ENCODE data around the gene COA3. TPM values are rescaled to one million over a fixed set of nuclear protein-coding genes. Genes with fewer than 3 reads are reported as not detected.

The COA3 gene
- total RNA-seq, 2 donors from 2014 or later, result 69.2 to 72.4 TPM

DNA sequence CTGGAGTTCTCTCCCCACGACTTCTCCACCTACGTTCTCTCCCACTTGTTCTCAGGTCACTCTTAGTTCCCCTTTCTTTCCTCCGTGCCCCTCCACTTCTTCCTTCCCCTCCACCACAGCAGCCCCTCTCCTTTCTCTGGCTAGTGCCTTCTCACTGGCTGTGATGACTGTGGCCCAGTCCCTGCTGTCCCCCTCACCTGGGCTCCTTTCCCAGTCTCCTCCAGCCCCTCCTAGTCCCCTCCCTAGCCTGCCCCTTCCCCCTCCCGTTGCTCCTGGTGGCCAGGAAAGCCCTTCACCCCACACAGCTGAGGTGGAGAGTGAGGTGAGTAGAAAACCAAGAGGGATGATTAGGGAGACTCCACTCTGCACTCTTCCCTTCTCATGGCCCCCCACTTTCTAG, 3.4 kb downstream of the COA3 start:
- DNase-seq, result no peak
- no peaks in the 10 kb centered on the region for H3K27me3 ChIP-seq
- H3K4me1 ChIP-seq, result peaks cover 39% of the 10 kb centered on the region
- no peak for TF ChIP-seq POLR2A (IDR thresholded peaks at IDR 0.05)
- TF ChIP-seq, protein P1, sequence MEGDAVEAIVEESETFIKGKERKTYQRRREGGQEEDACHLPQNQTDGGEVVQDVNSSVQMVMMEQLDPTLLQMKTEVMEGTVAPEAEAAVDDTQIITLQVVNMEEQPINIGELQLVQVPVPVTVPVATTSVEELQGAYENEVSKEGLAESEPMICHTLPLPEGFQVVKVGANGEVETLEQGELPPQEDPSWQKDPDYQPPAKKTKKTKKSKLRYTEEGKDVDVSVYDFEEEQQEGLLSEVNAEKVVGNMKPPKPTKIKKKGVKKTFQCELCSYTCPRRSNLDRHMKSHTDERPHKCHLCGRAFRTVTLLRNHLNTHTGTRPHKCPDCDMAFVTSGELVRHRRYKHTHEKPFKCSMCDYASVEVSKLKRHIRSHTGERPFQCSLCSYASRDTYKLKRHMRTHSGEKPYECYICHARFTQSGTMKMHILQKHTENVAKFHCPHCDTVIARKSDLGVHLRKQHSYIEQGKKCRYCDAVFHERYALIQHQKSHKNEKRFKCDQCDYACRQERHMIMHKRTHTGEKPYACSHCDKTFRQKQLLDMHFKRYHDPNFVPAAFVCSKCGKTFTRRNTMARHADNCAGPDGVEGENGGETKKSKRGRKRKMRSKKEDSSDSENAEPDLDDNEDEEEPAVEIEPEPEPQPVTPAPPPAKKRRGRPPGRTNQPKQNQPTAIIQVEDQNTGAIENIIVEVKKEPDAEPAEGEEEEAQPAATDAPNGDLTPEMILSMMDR (IDR thresholded peaks at IDR 0.05), result no peak
- no peak overlapping the region for H3K27ac ChIP-seq
- WGBS, 2 donors, result 59 to 77% methylated on average over 4 of the region's 4 CpGs
- no peak overlapping the region for H3K4me3 ChIP-seq
- H3K9me3 ChIP-seq, result no peaks in the 10 kb centered on the region
- H3K36me3 ChIP-seq (replicated peaks in 1 of 2; ENCODE audit: insufficient read depth in 1 of 2, low read depth in 2 of 2), result no peaks in the 10 kb centered on the region
- ATAC-seq, result no peak
- intact Hi-C loops (cut with DNase I), result no loop called here

DNA sequence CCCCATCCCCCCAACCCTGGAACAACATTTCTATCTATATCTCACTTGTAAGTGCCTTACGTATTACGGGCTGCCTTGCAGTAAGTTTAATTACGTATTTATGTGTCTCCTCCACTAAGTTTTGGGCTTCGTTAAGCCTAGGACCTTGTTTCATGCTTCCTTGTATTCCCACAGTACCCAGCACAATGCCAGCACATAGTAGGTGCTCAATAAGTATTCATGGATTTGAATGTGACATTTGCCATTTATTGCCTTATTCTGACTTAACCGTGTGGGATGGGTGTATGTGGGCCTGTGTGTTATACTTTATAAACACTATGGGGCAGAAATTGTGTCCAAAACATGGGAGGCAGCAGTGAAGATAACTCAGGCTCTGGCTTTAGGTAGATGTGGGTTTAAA, 6.0 kb downstream of the COA3 start:
- intact Hi-C loops (cut with DNase I), result no loop called here
- Histone ChIP-seq H3K36me3 (replicated peaks in 1 of 2; ENCODE audit: insufficient read depth in 1 of 2, low read depth in 2 of 2) (no peaks in the 10 kb centered on the region), H3K27me3 (no peaks in the 10 kb centered on the region), H3K9me3 (no peaks in the 10 kb centered on the region), H3K27ac (no peak overlapping the region), H3K4me1 (peaks cover 27% of the 10 kb centered on the region), H3K4me3 (no peak overlapping the region)
- ATAC-seq (no peak), DNase-seq (no peak)
- WGBS, 2 donors, result 37 to 42% methylated on average over 5 of the region's 5 CpGs
- no peak for TF ChIP-seq POLR2A (IDR thresholded peaks at IDR 0.05)
- TF ChIP-seq, protein P1 (IDR thresholded peaks at IDR 0.05), result no peak

DNA sequence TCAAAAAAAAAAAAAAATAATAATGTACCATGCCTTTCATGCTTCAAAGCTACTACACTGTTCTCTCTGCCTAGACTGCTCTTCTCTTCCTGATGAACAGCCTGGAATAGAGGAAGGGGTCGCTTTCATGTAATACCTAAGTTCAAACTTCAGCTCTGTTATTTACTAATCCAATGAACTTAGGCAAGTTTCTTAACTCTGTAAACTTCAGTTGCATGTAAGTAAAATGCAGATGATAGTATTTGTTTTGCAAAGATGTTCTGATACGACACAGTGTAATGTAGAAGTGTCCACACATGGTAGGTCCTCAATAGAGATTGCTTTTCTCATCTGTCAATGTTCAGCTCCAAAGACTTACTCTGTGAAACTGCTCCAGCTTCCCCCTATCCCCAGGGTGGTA, 6.6 kb downstream of the COA3 start:
- Histone ChIP-seq H3K27ac (no peak overlapping the region), H3K4me3 (no peak overlapping the region), H3K4me1 (peaks cover 21% of the 10 kb centered on the region), H3K36me3 (replicated peaks in 1 of 2; ENCODE audit: insufficient read depth in 1 of 2, low read depth in 2 of 2) (no peaks in the 10 kb centered on the region), H3K9me3 (no peaks in the 10 kb centered on the region), H3K27me3 (no peaks in the 10 kb centered on the region)
- intact Hi-C loops (cut with DNase I), result no loop called here
- DNase-seq (no peak), ATAC-seq (no peak)
- TF ChIP-seq, protein P1 (IDR thresholded peaks at IDR 0.05), result no peak
- TF ChIP-seq POLR2A (IDR thresholded peaks at IDR 0.05), result no peak
- 54 to 67% methylated on average over 2 of the region's 2 CpGs for WGBS, 2 donors

DNA sequence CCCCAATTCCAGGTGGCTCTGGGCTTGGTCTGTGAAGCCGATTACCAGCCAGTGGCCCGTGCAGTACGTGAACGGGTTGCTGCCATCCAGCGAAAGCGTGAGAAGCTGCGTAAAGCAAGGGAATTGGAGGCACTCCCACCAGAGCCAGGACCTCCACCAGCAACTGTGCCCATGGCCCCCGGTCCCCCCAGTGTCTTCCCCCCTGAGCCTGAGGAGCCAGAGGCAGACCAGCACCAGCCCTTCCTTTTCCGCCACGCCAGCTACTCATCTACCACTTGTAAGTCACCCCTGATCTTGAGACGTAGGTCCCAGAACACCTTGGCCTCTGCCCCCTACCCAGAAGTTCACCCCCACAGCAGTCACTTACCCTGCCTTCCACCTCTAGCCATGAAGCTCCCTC, 11.2 kb downstream of the COA3 start:
- Histone ChIP-seq H3K9me3 (no peaks in the 10 kb centered on the region), H3K27me3 (peaks cover 0 to 17% of the 10 kb centered on the region in 2 donors), H3K36me3 (replicated peaks in 1 of 2; ENCODE audit: insufficient read depth in 1 of 2, low read depth in 2 of 2) (no peaks in the 10 kb centered on the region), H3K4me3 (no peak overlapping the region), H3K27ac (no peak overlapping the region), H3K4me1 (peaks cover 14% of the 10 kb centered on the region)
- DNase-seq (no peak), ATAC-seq (no peak)
- TF ChIP-seq POLR2A (IDR thresholded peaks at IDR 0.05), result no peak
- TF ChIP-seq, protein P1 (IDR thresholded peaks at IDR 0.05), result no peak
- WGBS, 2 donors, result 75 to 89% methylated on average over 3 to 11 of the region's 11 CpGs
- intact Hi-C loops (cut with DNase I), result no loop called here

DNA sequence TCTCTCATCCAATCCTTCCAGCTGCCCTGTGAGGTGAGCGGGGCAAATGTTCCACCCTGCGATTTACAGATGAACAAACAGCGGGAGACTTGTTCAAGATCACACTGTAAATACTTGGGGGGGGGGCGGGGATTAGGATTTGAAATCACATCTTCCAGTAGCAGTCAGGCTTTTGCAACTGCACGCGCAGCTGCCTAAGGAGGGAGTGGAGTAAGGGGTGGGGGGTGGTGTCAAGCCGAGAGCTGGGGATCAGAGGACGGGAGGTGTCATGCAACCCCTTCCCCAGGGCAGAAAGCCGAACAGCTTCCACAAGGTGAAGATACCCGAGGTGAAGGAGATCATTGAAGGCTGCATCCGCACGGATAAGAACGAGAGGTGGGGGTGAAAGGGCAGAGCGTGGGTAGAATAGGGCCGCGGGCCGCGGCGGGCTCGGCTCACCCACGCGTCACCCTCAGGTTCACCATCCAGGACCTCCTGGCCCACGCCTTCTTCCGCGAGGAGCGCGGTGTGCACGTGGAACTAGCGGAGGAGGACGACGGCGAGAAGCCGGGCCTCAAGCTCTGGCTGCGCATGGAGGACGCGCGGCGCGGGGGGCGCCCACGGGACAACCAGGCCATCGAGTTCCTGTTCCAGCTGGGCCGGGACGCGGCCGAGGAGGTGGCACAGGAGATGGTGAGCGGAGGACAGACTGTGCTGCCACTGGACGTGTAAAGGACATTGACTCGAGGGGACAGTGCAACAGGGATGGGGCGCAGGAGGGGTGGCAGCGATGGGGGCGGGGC, 13.5 kb downstream of the COA3 start:
- no peak overlapping the region for H3K4me3 ChIP-seq
- peaks cover 0 to 32% of the 10 kb centered on the region in 2 donors for H3K27me3 ChIP-seq
- intact Hi-C loops (cut with DNase I), result no loop called here
- no peak for ATAC-seq
- no peak for DNase-seq
- peaks cover 25% of the 10 kb centered on the region for H3K4me1 ChIP-seq
- no peaks in the 10 kb centered on the region for H3K36me3 ChIP-seq (replicated peaks in 1 of 2; ENCODE audit: insufficient read depth in 1 of 2, low read depth in 2 of 2)
- H3K27ac ChIP-seq, result no peak overlapping the region
- 25% methylated on average over 37 to 52 of the region's 52 CpGs for WGBS, 2 donors
- TF ChIP-seq, protein P1 (IDR thresholded peaks at IDR 0.05), result no peak
- TF ChIP-seq POLR2A (IDR thresholded peaks at IDR 0.05), result no peak
- no peaks in the 10 kb centered on the region for H3K9me3 ChIP-seq

All from body of pancreas (tissue), 4 donors.